ENCODE data around the gene SCRN1. TPM values are rescaled to one million over a fixed set of nuclear protein-coding genes. Genes with fewer than 3 reads are reported as not detected.

The SCRN1 gene
- total and polyA plus RNA-seq, 3 experiments from 2014 or later: 3.5 to 13.9 (median 4.3) TPM

- Histone ChIP-seq H3K4me3 (ENCODE audit: low read length) (no peak overlapping the region), H3K9me3 (ENCODE audit: low read length) (no peaks in the 10 kb centered on the region), H3K27ac (ENCODE audit: low read depth, low read length) (no peak overlapping the region), H3K4me1 (ENCODE audit: insufficient read depth, low read length) (no peaks in the 10 kb centered on the region), H3K36me3 (ENCODE audit: insufficient read depth, low read length) (no peaks in the 10 kb centered on the region), H3K27me3 (ENCODE audit: insufficient read depth, low read length, poor library complexity, severe bottlenecking) (no peaks in the 10 kb centered on the region)
- ChIA-PET CTCF (no interaction called here), POLR2A (no interaction called here)
- peaks cover 4 to 8% of the 10 kb centered on the region in 2 donors for H3K27me3 Mint-ChIP-seq
- H3K27ac Mint-ChIP-seq: no peak overlapping the region
- no peaks in the 10 kb centered on the region for H3K9me3 Mint-ChIP-seq
- peaks cover 0 to 1% (median 0%) of the 10 kb centered on the region in 3 donors for H3K4me1 Mint-ChIP-seq
- H3K36me3 Mint-ChIP-seq: peaks cover 0 to 2% (median 0%) of the 10 kb centered on the region in 3 donors
- no peak overlapping the region for H3K4me3 Mint-ChIP-seq
- no peak for DNase-seq
Observed at GRCh38 chr7:29950480-29950879, 39.1 kb downstream of the SCRN1 start.

DNA sequence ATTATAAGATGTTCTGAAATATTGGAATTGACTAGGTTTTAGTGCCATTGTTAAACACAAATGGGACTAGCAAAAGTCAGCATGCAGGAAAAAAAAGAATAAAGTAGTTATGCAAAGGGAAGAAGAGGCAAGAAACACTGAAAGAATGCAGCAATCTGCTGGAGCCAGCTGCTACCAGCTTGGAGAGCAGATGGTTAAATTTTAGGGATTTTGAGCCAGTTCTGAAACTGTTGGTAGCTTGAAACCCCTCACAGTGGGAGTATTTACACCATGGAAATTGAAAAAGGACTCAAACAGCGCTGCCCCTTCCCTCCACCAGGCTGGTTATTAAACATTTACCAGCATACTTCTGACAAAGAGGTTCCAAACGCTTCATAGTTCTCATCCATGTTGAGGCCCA is 41.0 kb downstream of the SCRN1 start:
- CTCF ChIA-PET: no interaction called here
- Mint-ChIP-seq H3K27ac (no peak overlapping the region), H3K4me3 (no peak overlapping the region), H3K9me3 (no peaks in the 10 kb centered on the region), H3K4me1 (no peaks in the 10 kb centered on the region), H3K27me3 (peaks cover 4 to 21% of the 10 kb centered on the region in 2 donors), H3K36me3 (peaks cover 0 to 2% (median 0%) of the 10 kb centered on the region in 3 donors)
- no peak for DNase-seq
- H3K27ac ChIP-seq (ENCODE audit: low read depth, low read length): no peak overlapping the region
- no peaks in the 10 kb centered on the region for H3K27me3 ChIP-seq (ENCODE audit: insufficient read depth, low read length, poor library complexity, severe bottlenecking)
- no peaks in the 10 kb centered on the region for H3K9me3 ChIP-seq (ENCODE audit: low read length)
- no peaks in the 10 kb centered on the region for H3K36me3 ChIP-seq (ENCODE audit: insufficient read depth, low read length)
- no peaks in the 10 kb centered on the region for H3K4me1 ChIP-seq (ENCODE audit: insufficient read depth, low read length)
- no peak overlapping the region for H3K4me3 ChIP-seq (ENCODE audit: low read length)
- POLR2A ChIA-PET: no interaction called here

DNA sequence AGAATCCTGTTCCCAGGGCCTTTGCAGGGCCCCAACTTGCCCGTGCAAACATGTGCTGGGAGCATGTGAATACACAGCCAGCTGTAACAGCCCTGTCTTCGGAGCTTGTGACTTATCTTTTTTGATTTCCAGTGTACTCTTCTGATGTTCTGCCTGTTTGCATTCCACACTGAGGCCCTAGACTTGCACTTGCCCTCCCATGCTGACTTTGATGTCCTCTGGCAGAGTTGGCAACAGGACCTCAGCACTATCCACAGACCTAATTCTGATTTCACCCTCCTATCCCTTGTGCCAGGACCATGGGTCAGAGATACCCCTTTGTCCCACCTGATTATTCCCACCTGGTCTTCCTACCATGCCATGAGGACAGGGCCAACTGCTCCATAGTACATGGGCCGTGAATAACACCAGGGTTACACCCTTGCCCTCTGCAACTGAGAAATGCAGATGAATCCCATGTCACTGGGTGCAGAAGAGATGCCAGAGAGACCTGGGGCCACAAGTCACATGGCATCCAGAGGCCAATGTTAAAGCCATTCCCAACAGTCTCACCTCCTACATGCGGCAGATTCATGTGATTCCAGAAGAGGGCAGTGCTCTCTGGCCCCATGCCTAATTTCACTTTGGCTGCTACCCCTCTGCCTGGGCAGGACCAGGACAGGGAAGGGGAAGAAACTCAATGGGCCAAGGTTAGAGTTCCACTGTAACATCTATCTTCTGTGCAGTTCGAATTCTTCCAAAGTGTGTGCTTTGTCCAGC is 43.0 kb downstream of the SCRN1 start:
- H3K36me3 ChIP-seq (ENCODE audit: insufficient read depth, low read length): no peaks in the 10 kb centered on the region
- Mint-ChIP-seq H3K9me3 (no peaks in the 10 kb centered on the region), H3K4me1 (no peaks in the 10 kb centered on the region), H3K27ac (peak overlapping the region in 2 of 8 donors; percentile 50 to 57), H3K27me3 (peaks cover 4 to 25% of the 10 kb centered on the region in 2 donors), H3K36me3 (no peaks in the 10 kb centered on the region), H3K4me3 (no peak overlapping the region)
- no peaks in the 10 kb centered on the region for H3K27me3 ChIP-seq (ENCODE audit: insufficient read depth, low read length, poor library complexity, severe bottlenecking)
- ChIA-PET CTCF (no interaction called here), POLR2A (no interaction called here)
- DNase-seq: no peak
- no peak overlapping the region for H3K4me3 ChIP-seq (ENCODE audit: low read length)
- H3K9me3 ChIP-seq (ENCODE audit: low read length): no peaks in the 10 kb centered on the region
- H3K4me1 ChIP-seq (ENCODE audit: insufficient read depth, low read length): no peaks in the 10 kb centered on the region
- no peak overlapping the region for H3K27ac ChIP-seq (ENCODE audit: low read depth, low read length)

DNA sequence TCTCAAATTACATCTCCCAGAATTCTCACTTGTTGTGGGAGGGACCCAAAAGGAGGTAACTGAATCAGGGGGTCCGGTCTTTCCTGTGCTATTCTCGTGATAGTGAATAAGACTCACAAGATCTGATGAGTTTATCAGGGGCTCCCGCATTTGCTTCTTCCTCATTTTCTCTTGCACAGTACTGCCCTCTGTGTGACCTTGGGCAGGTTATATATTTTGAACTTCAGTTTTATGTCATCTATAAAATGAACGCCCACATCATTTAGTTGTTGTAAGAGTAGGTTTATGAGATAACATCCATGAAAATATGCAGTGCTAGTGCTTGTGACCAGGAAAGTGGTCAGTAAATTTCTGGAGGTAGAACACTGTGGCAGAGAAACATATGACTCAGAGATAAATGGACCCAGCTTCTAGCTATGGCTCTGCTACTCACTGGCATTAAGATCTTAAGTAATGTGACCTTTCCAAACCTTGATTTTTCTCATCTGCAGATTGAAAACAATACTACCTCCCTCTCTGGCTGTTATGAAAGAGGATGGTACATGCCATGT is 44.3 kb downstream of the SCRN1 start:
- Mint-ChIP-seq H3K4me3 (no peak overlapping the region), H3K27ac (peak overlapping the region in 1 of 8 donors; percentile 32), H3K9me3 (no peaks in the 10 kb centered on the region), H3K36me3 (no peaks in the 10 kb centered on the region), H3K27me3 (peaks cover 0 to 23% of the 10 kb centered on the region in 2 donors), H3K4me1 (no peaks in the 10 kb centered on the region)
- Histone ChIP-seq H3K4me1 (ENCODE audit: insufficient read depth, low read length) (no peaks in the 10 kb centered on the region), H3K36me3 (ENCODE audit: insufficient read depth, low read length) (no peaks in the 10 kb centered on the region), H3K9me3 (ENCODE audit: low read length) (no peaks in the 10 kb centered on the region), H3K4me3 (ENCODE audit: low read length) (no peak overlapping the region), H3K27ac (ENCODE audit: low read depth, low read length) (no peak overlapping the region), H3K27me3 (ENCODE audit: insufficient read depth, low read length, poor library complexity, severe bottlenecking) (no peaks in the 10 kb centered on the region)
- no peak for DNase-seq
- POLR2A ChIA-PET: no interaction called here
- CTCF ChIA-PET: no interaction called here

- H3K4me1 Mint-ChIP-seq: no peaks in the 10 kb centered on the region
Observed at GRCh38 chr7:29940199-29940598, 49.4 kb downstream of the SCRN1 start.

DNA sequence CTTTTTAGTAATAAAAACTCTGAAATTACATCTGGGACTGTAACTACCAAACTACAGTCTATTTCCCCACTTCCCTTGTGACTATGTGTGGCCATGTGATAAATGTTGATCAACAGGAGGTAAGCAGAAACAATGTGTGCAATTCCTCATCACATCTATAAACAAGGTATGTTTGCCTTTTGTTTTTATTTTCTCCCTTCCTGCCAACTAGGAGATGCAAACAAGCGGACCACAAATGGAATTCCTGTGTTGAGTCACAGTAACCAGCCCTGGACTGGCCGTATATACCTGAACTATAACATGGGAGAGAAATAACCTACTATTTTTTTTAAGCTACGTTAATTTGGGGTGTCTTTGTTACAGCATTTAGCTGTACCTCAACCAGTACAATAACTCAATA is 52.5 kb downstream of the SCRN1 start:
- H3K36me3 ChIP-seq (ENCODE audit: insufficient read depth, low read length): no peaks in the 10 kb centered on the region
- CTCF ChIA-PET: interaction anchor here (6.8 kb wide), 1 partner anchor 16 kb away, joined by 20 read pairs; no protein-coding TSS in a partner anchor

More at GRCh38 chr7:29940199-29940598, 49.4 kb downstream of the SCRN1 start:
- H3K36me3 ChIP-seq (ENCODE audit: insufficient read depth, low read length): no peaks in the 10 kb centered on the region
- Mint-ChIP-seq H3K9me3 (no peaks in the 10 kb centered on the region), H3K4me3 (no peak overlapping the region), H3K27me3 (peaks cover 0 to 14% of the 10 kb centered on the region in 2 donors), H3K36me3 (peaks cover 0 to 3% (median 0%) of the 10 kb centered on the region in 3 donors), H3K27ac (no peak overlapping the region)
- no peaks in the 10 kb centered on the region for H3K27me3 ChIP-seq (ENCODE audit: insufficient read depth, low read length, poor library complexity, severe bottlenecking)
- no peak for DNase-seq
- H3K4me1 ChIP-seq (ENCODE audit: insufficient read depth, low read length): no peaks in the 10 kb centered on the region
- H3K9me3 ChIP-seq (ENCODE audit: low read length): no peaks in the 10 kb centered on the region
- no peak overlapping the region for H3K27ac ChIP-seq (ENCODE audit: low read depth, low read length)
- POLR2A ChIA-PET: no interaction called here
- CTCF ChIA-PET: no interaction called here
- no peak overlapping the region for H3K4me3 ChIP-seq (ENCODE audit: low read length)

GRCh38 chr7:29935111-29935510 is 54.5 kb downstream of the SCRN1 start:
- H3K4me1 ChIP-seq (ENCODE audit: insufficient read depth, low read length): no peaks in the 10 kb centered on the region
- H3K27ac ChIP-seq (ENCODE audit: low read depth, low read length): no peak overlapping the region
- ChIA-PET POLR2A (no interaction called here), CTCF (interaction anchor here (6.8 kb wide), 1 partner anchor 14 kb away, joined by 20 read pairs; no protein-coding TSS in a partner anchor)
- Mint-ChIP-seq H3K9me3 (no peaks in the 10 kb centered on the region), H3K27me3 (peaks cover 0 to 12% of the 10 kb centered on the region in 2 donors), H3K27ac (no peak overlapping the region), H3K36me3 (peaks cover 0 to 3% (median 0%) of the 10 kb centered on the region in 3 donors), H3K4me1 (no peaks in the 10 kb centered on the region), H3K4me3 (no peak overlapping the region)
- H3K36me3 ChIP-seq (ENCODE audit: insufficient read depth, low read length): no peaks in the 10 kb centered on the region
- no peak for DNase-seq
- no peaks in the 10 kb centered on the region for H3K27me3 ChIP-seq (ENCODE audit: insufficient read depth, low read length, poor library complexity, severe bottlenecking)
- no peaks in the 10 kb centered on the region for H3K9me3 ChIP-seq (ENCODE audit: low read length)
- no peak overlapping the region for H3K4me3 ChIP-seq (ENCODE audit: low read length)

More for the DNA sequence above, 52.5 kb downstream of the SCRN1 start:
- Histone ChIP-seq H3K27me3 (ENCODE audit: insufficient read depth, low read length, poor library complexity, severe bottlenecking) (no peaks in the 10 kb centered on the region), H3K27ac (ENCODE audit: low read depth, low read length) (no peak overlapping the region), H3K4me3 (ENCODE audit: low read length) (no peak overlapping the region), H3K4me1 (ENCODE audit: insufficient read depth, low read length) (no peaks in the 10 kb centered on the region), H3K9me3 (ENCODE audit: low read length) (no peaks in the 10 kb centered on the region)
- Mint-ChIP-seq H3K4me3 (no peak overlapping the region), H3K36me3 (peaks cover 0 to 3% (median 0%) of the 10 kb centered on the region in 3 donors), H3K4me1 (no peaks in the 10 kb centered on the region), H3K27me3 (peaks cover 0 to under 1% of the 10 kb centered on the region in 2 donors), H3K9me3 (no peaks in the 10 kb centered on the region), H3K27ac (no peak overlapping the region)
- no peak for DNase-seq
- POLR2A ChIA-PET: no interaction called here

- Histone ChIP-seq H3K4me3 (ENCODE audit: low read length) (no peak overlapping the region), H3K4me1 (ENCODE audit: insufficient read depth, low read length) (no peaks in the 10 kb centered on the region), H3K9me3 (ENCODE audit: low read length) (no peaks in the 10 kb centered on the region), H3K36me3 (ENCODE audit: insufficient read depth, low read length) (no peaks in the 10 kb centered on the region), H3K27me3 (ENCODE audit: insufficient read depth, low read length, poor library complexity, severe bottlenecking) (no peaks in the 10 kb centered on the region), H3K27ac (ENCODE audit: low read depth, low read length) (no peak overlapping the region)
- Mint-ChIP-seq H3K36me3 (no peaks in the 10 kb centered on the region), H3K4me3 (no peak overlapping the region), H3K27ac (no peak overlapping the region), H3K9me3 (no peaks in the 10 kb centered on the region), H3K4me1 (no peaks in the 10 kb centered on the region), H3K27me3 (peaks cover 4 to 25% of the 10 kb centered on the region in 2 donors)
- no peak for DNase-seq
- CTCF ChIA-PET: interaction anchor here (1.2 to 2.1 kb wide), 2 partner anchors 8 to 15 kb away, joined by 3 to 11 read pairs; no protein-coding TSS in a partner anchor
- POLR2A ChIA-PET: no interaction called here
Observed at GRCh38 chr7:29929018-29929807, 60.4 kb downstream of the SCRN1 start.
